ENCODE data around the gene RIC3.

- no peak for TF ChIP-seq CTCF (IDR thresholded peaks at IDR 0.05)
- TF ChIP-seq POLR2AphosphoS5 (IDR thresholded peaks at IDR 0.05): no peak
Measured at GRCh38 chr11:8067929-8068575, 100.8 kb downstream of the RIC3 start.

Data from prostate gland (tissue), 2 donors.